Loucy (cell line): ENCODE measurements around the gene SLC39A1.

Source experiments
- H2AFZ ChIP-seq: fragments of 200-600 bp; sonication (generic); 2 replicates; pipeline ENCODE4 v1.6.0; 2016; ENCODE audit warnings: antibody characterized with exemption, mild to moderate bottlenecking, low read length, moderate library complexity
- H3F3A ChIP-seq: fragments of 200-600 bp; 2 replicates; pipeline ENCODE4 v1.6.0; 2016; ENCODE audit warnings: antibody characterized with exemption, low read depth, mild to moderate bottlenecking
- H3K27me3 ChIP-seq: fragments of 200-600 bp; sonication (generic); 2 replicates; pipeline ENCODE4 v1.6.1; 2014; ENCODE audit warnings: low read length, mild to moderate bottlenecking; ENCODE audit not compliant: insufficient read depth, poor library complexity, severe bottlenecking
- H3K36me3 ChIP-seq: fragments of 200-600 bp; sonication (generic); 2 replicates; pipeline ENCODE4 v1.6.1; 2016; ENCODE audit warnings: low read length; ENCODE audit not compliant: insufficient read depth
- H3K4me1 ChIP-seq: fragments of 200-600 bp; sonication (generic); 2 replicates; pipeline ENCODE4 v1.5.1; 2014; ENCODE audit warnings: low read length, mild to moderate bottlenecking; ENCODE audit not compliant: insufficient read depth, poor library complexity, severe bottlenecking
- H3K4me2 ChIP-seq: fragments of 200-600 bp; sonication (generic); 2 replicates; pipeline ENCODE4 v1.6.0; 2014; ENCODE audit warnings: antibody characterized with exemption, low read length, low read depth, mild to moderate bottlenecking; ENCODE audit not compliant: poor library complexity, severe bottlenecking
- H3K4me3 ChIP-seq: fragments of 200-600 bp; sonication (generic); 2 replicates; pipeline ENCODE4 v1.5.1; 2014; ENCODE audit warnings: low read length, mild to moderate bottlenecking, mixed read lengths; ENCODE audit not compliant: poor library complexity, severe bottlenecking
- H3K79me2 ChIP-seq: fragments of 200-600 bp; sonication (generic); 2 replicates; pipeline ENCODE4 v1.6.1; 2014; ENCODE audit warnings: low read length; ENCODE audit not compliant: insufficient read depth
- H3K9ac ChIP-seq: fragments of 200-600 bp; sonication (generic); 2 replicates; pipeline ENCODE4 v1.6.0; 2014; ENCODE audit warnings: mild to moderate bottlenecking, low read depth, low read length, moderate library complexity; ENCODE audit not compliant: poor library complexity, severe bottlenecking
- H3K9me2 ChIP-seq: fragments of 200-600 bp; sonication (generic); replicated peaks from 2 replicates; pipeline ENCODE4 v1.6.1; 2016; ENCODE audit warnings: low read depth, low read length, mixed read lengths
- H3K9me3 ChIP-seq: fragments of 200-600 bp; sonication (generic); 2 replicates; pipeline ENCODE4 v1.6.1; 2014; ENCODE audit warnings: mild to moderate bottlenecking, antibody characterized with exemption, low read length, low read depth; ENCODE audit not compliant: insufficient read depth
- H4K20me1 ChIP-seq: fragments of 200-600 bp; sonication (generic); 2 replicates; pipeline ENCODE4 v1.6.0; 2014; ENCODE audit warnings: antibody characterized with exemption, low read length, mild to moderate bottlenecking; ENCODE audit not compliant: insufficient read depth, poor library complexity, severe bottlenecking
- CTCF ChIP-seq: fragments of 200-600 bp; sonication (generic); conservative IDR thresholded peaks from 2 replicates; pipeline ENCODE4 v1.5.1; 2014; ENCODE audit warnings: mild to moderate bottlenecking, antibody characterized with exemption, low read length
- EZH2phosphoT487 ChIP-seq: fragments of 200-600 bp; IDR thresholded peaks from 2 replicates; pipeline ENCODE4 v1.6.1; 2018; ENCODE audit warnings: antibody characterized with exemption, mild to moderate bottlenecking, moderate library complexity, borderline replicate concordance

Gene SLC39A1

GRCh38 chr1:153991806-153992205 lies 28.5 kb upstream of the SLC39A1 start:
- 0 out of 2 replicates have a peak, but pooled peaks cover 8% of the 10 kb centered on the region for H3F3A ChIP-seq
- peaks cover 35% of the 10 kb centered on the region for H3K79me2 ChIP-seq
- H3K36me3 ChIP-seq = peaks cover 23% of the 10 kb centered on the region
- H3K4me3 ChIP-seq = peak overlapping the region; percentile 85
- H3K9ac ChIP-seq = peak overlapping the region; percentile 93
- peaks cover 24% of the 10 kb centered on the region for H4K20me1 ChIP-seq
- H2AFZ ChIP-seq = no peak overlapping the region
- no peaks in the 10 kb centered on the region for H3K9me2 ChIP-seq
- TF ChIP-seq CTCF (no peak), EZH2phosphoT487 (no peak)
- H3K27me3 ChIP-seq = no peaks in the 10 kb centered on the region
- H3K4me2 ChIP-seq = peak overlapping the region; percentile 95
- H3K9me3 ChIP-seq = no peaks in the 10 kb centered on the region
- peaks cover 21% of the 10 kb centered on the region for H3K4me1 ChIP-seq

GRCh38 chr1:153991151-153991630 lies 27.9 kb upstream of the SLC39A1 start:
- H3K4me2 ChIP-seq = peak overlapping the region; percentile 95
- H3F3A ChIP-seq = 0 out of 2 replicates have a peak, but pooled peaks cover 8% of the 10 kb centered on the region
- H3K9ac ChIP-seq = peak overlapping the region; percentile 93
- peaks cover 35% of the 10 kb centered on the region for H3K79me2 ChIP-seq
- H2AFZ ChIP-seq = no peak overlapping the region
- H3K27me3 ChIP-seq = no peaks in the 10 kb centered on the region
- H3K4me3 ChIP-seq = peak overlapping the region; percentile 85
- TF ChIP-seq CTCF (no peak), EZH2phosphoT487 (no peak)
- peaks cover 24% of the 10 kb centered on the region for H4K20me1 ChIP-seq
- peaks cover 25% of the 10 kb centered on the region for H3K4me1 ChIP-seq
- peaks cover 23% of the 10 kb centered on the region for H3K36me3 ChIP-seq
- H3K9me2 ChIP-seq = no peaks in the 10 kb centered on the region
- no peaks in the 10 kb centered on the region for H3K9me3 ChIP-seq

- Histone ChIP-seq H3K9ac (peak within 1 kb of the TSS; percentile 93), H3K4me3 (peak within 1 kb of the TSS; percentile 85), H3K36me3 (peaks cover 23% of the 10 kb centered on the region), H3K9me2 (no peaks in the 10 kb centered on the region), H2AFZ (peak within 1 kb of the TSS; percentile 92), H4K20me1 (peaks cover 24% of the 10 kb centered on the region), H3K4me2 (peak within 1 kb of the TSS; percentile 95), H3K79me2 (peaks cover 35% of the 10 kb centered on the region), H3K4me1 (peaks cover 28% of the 10 kb centered on the region), H3F3A (0 out of 2 replicates have a peak, but pooled peaks cover 8% of the 10 kb centered on the region), H3K9me3 (no peaks in the 10 kb centered on the region), H3K27me3 (no peaks in the 10 kb centered on the region)
- TF ChIP-seq CTCF = no peak
These were observed 27.3 kb upstream of the SLC39A1 start, which contains the start of gene RPS27 for GRCh38 chr1:153990468-153991150. Gene RPS27 (plus strand): TSS chr1:153990762. CDS start chr1:153990797, 35 bp downstream.
